GM19099 (cell line): ENCODE results near the gene ARFGAP2.

Experiments used
- POLR2A ChIP-seq: IDR thresholded peaks from 3 replicates; pipeline ENCODE4 v1.6.1; 2011; ENCODE audit warnings: low read depth; ENCODE audit not compliant: insufficient read length; ENCODE audit errors: extremely low read depth

ARFGAP2 gene

DNA sequence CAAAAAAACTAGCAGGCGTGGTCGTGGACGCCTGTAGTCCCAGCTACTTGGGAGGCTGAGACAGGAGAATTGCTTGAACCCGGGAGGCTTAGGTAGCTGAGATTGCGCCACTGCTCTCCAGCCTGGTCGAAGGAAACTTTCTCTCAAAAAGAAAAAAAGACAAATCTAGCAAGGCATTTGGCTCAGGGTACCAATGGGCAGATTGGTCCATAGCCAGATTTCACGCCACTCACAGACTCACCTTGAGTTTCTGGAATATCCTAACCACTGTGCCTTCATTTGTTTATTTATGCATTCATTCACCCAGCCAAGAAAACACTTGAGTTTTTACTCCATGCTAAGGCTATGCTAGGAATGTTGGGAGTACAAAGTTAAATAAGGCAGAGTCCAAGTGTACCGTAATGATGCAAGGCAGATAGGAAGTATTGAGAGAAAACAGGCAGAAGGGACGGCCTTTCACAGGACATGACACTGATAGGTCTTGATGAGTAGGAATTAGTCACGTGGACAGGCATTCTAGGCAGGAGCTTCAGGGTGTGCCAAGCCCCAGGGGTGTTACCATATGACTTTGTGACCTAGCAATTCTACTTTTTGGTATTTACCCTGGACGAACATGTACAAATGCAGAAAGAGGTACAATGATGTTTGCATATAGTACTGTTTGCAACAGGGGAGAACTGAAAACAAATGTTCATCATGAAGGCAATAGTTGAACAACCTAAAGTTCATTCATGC is 12.6 kb upstream of the ARFGAP2 start:
- no peak for TF ChIP-seq POLR2A

DNA sequence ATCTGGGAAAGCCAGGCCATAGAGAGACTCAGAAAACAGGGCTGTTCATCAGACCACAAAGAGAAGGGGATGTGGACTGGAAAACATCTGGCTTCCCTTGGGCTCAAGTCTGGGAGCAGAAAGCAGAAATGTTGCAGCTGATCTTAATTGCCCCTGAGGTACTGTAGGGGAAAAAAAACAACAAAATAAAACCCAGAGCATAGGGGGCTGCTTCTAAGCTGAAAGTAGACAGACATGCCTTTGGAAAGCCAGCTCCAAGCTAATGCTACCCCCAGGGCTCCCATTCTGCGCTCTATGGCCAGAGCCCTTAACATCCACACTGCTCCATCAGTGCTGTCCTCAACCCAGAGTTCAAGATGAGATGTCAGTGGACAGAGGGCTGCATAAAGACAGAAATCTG is 11.6 kb upstream of the ARFGAP2 start:
- TF ChIP-seq POLR2A = no peak

DNA sequence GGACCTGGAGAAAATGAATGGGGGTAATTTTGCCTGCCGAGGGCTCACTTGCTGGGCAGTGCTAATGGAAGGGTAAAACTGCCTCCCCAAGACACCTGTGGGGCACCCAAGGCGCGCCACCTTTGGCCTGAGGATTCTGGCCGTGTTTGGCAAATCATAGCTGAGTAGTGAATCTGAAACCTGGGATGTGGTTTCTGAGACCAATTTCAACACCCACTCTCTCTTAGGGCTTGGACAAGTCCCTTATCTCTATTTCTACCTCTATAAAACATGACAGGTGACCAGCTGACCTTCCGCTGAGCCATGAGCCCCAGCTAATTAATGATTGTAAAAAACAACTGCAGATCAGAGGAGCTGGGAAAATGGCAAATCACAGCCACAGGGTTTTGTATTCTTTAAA is 11.0 kb upstream of the ARFGAP2 start:
- no peak for TF ChIP-seq POLR2A

DNA sequence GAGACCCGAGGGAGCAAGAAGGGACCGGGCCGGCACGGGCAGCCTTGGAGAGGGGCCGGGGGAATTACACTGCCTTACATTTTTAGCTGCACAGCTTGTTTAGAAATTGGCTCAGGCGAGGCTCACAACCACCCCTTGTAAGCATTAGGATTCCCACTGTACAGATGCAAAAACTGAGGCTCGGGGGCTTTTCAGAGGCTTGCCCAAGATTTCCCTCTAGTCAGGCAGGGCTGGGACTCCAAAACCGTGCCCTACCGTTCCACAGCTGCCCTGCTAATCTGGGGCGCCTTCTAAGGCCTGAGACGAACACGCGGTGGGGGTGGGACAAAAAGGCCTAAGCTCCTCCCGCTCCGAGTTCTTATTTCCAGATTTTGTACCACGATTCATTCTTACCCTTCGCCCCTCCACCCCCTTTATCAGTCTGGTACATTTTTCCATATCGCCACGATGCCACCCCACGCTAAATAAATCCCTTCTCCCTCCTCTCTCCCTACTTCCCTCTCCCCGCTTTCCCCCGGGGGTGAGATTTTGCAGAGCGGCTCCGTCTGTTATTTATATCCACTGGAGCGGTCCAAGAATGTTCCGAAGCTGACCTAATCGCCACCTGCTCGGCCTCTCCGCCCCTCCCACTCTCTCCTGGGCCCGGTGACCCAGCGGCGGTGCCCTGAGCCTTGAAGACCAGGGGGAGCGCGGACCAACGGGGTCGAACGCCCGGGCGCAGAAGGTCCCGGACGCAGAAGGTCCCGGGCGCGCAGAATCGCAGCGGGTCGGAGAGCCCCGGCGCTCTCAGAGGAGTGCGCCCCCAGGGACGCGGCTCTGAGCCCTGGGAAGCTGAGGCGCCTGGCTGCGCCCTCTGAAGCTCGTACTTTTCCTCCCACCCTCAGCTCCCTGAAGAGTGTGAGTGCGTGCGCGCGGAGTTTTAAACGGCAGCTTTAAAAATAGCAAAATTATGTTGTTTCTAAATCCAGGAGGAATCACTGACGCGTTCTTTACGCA is 10.3 kb upstream of the ARFGAP2 start:
- TF ChIP-seq POLR2A = no peak

DNA sequence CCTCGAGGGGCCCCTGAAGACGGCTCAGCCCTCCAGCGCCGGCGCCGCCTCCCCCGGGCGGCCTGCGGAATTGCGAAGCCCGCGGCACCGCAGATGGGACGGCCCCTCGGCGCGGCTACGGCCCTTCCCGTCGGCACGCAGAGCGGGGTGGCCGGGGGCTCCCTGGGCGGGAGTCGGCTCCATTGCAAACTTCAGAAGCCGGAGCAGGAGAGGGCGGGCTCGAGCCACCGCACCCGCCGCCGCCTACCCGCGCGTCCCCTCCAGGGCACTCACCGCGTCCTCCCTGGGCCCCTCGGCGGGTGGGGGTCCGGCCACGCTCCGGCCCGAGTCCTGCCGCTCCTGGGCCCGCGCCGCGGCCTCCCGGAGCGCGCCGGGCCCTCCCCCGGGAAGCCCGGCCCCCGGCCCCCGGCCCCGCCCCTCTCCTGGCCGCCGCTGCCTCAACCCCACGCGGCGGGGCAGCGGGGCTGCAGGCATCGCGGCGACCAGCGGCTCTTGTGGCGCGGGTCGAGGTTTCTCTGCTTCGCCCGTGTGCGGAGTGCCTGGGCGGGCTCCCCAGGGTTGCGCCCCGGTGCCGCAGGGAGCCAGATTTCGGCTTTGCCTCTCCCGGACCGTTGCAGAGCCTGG is 9.5 kb upstream of the ARFGAP2 start, which contains the start of gene PACSIN3:
Gene PACSIN3 (minus strand): TSS at position 359 of the 624 bp plus-strand sequence. CDS start 3,707 bp downstream, outside the sequence.
- TF ChIP-seq POLR2A = no peak

DNA sequence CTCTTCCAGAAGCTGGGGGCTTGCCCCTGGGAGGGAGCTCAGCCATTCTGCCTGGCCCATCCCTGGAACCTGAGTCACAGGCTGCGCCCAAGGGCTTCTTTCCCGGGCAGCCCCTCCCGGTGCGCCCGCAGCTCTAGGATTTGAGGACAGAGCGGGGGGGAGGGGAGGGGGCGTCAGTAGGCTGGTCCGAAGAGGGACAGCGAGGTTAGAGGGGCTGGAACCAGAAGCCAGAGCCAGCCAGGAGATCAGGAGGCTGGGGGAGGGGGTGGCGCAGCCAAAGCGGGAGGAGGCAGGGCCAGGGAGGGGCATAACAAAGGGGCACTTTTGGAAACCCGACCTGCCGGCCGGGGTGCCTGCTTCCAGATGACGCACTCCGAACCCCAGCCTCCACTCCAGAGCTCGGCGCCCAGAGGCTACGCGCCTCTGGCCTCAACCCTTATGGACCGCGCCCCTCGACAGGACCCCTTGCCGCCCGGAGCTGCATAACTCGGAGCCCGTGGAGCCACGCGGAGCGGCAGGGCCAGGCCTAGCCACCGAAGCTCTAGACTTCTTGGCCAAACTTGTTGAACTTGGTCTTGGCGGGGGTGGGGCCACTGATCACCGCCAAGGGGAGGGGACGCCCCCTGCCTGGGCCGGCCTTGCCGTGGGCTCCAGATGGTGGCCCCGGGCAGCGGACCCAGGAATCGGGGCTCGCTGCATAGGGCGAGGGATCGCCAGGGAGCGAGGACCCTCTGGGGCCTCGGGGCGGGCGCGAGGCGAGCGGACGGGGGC is 8.8 kb upstream of the ARFGAP2 start:
- TF ChIP-seq POLR2A = no peak

DNA sequence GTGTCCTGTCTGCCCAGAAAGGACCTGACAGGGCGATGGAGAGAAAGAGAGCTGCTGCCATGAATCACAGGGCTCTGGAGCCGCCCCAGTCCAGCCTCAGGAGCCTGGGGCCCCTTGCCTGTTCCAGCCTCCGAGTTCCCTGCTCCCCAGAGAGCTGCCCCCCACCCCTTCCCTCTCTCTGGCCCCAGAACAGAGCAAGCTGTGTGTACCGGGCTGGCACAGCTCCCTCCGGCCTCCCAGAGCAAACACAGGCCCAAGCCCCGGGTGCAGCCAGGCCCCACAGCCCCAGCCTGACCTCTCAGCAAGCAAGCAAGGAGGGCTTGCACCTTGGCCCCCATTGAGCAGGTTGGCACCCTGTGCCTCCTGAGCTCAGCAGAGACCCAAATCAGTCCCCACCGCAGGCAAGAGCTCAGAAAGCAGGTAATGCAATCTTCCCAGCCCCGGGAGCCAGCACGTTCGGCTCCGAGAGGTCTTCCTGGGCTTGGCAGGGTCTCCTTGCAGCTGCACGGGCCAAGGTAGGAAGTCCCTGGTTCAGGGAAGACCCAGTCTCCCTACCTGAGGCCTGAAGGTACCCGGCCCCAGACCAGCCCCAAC is 8.1 kb upstream of the ARFGAP2 start:
- no peak for TF ChIP-seq POLR2A

DNA sequence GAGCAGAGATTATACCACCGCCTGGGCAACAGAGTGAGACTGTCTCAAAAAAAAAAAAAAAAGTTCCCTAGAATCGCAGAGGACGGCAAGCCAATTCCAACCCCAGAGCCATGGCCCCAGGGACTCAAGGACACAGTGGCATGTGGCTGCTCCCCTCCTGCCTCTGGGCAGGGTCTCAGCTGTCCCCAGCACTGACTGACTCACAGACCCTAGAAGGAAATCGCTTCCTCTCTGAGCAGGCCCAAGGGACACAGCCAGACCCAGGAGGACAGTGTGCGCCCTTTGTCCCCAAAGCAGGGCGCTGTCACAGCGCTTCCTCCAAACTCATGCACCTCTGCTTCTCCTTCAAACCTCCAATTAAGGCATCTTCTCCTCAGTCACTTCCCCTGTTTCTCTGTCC is 7.3 kb upstream of the ARFGAP2 start:
- no peak for TF ChIP-seq POLR2A

DNA sequence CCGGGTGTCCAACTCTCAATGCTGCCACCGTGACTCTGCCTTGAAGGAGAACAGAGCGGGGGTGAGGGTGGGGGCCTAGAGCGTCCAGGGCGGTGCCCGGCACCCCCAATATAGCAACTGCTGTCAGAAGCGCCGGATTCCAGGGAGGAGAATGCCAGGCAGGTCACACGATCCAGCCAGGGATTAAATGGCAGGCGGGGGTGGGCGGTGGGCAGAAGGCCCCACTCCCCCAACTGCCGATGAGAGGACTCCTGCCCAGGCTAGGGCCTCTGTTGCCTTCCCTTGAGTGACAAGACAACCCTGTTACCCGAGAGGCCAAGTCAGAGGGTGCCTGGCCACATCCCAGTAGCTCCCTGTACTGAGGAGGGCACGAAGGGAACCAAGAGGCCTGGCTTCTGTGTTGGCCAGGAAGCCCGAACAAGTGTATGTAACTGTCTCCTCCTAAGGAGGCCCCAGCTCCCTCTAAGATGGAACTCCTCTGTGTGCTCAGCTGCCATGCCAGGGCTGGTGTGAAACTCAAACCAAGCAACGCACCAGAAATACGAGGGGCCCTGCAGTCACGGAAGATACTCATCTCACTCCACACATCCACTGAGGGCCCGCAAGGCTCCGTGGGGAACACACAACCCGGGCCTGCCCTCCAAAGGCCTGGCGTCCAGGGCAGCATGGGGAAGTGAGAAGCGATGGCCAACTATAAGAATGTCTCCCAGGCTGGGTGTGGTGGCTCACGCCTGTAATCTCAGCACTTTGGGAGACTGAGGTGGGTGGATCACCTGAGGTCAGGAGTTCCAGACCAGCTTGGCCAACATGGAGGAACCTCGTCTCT is 6.6 kb upstream of the ARFGAP2 start:
- TF ChIP-seq POLR2A = no peak

DNA sequence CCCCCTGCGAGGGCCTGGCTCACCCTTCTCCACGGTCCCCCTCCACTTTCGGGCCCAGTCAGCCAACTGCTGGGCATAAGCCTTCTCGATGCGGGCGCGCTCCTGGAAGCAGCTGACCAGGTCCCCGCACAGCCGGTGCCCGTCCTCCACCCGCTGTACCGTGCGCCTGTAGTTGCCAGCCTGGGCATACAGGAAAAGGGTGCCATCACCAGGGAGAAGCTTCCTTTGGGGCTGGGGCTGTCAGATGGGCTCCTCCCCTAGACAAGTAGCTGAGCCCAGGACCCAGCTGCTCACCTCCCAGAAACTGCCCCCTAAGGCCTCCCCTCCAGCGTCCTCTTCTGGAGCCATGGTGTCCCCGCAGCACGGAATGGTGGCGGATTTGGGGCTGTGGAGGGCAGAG is 5.7 kb upstream of the ARFGAP2 start:
- no peak for TF ChIP-seq POLR2A

DNA sequence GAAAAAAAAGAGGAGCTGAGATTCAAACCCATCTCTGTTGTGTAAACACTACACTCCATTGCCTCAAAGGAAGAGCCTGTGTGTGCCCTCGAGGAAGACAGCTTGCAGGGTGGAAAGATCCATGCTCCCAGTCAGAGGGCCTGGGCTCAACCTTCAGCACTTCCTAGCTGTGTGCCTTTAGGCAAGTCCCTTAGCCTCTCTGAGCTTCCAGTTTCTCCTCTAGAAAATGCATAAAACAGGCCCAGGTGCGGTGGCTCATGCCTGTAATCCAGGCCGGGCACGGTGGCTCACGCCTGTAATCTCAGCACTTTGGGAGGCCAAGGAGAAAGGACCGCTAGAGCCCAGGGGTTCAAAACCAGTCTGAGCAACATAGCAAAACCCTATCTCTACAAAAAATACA is 4.6 kb upstream of the ARFGAP2 start:
- no peak for TF ChIP-seq POLR2A

DNA sequence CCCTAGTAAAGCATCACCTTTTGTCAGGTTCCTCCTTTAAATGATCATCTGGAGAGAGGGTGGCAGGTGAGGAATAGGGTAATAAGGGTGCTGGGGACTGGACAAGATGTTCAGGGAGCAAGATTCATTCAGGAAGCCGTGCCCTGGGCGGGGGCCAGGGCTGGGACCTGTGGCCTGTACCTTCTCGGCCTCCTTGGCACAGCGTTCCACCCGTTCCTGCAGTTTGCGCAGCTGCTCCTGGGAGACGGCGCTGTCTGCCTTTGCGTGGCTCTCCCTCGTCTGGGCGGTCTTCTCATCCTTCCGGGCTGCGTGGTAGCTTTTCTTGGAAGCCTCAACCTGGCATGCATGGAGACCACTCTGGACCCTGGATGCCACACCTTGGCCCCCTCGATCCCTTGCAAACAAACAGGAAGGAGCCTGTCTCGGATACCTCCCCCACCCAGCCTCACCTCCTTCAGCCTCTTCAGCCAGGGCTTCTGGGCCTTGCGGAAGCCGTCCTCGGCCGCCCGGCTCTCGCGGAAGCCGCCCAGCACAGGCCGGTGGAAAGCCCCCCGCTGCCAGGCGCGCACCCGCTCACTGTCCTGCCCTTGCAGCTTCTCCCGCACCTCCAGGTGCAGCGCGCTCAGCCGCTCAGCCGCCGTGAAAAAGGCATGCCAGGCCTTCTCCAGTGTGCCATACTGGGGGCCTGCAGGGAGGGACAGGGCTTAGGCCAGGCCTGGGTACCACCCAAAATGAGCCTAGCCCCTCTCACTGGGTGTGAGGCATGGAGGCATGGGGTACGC is 3.5 kb upstream of the ARFGAP2 start:
- TF ChIP-seq POLR2A = no peak

DNA sequence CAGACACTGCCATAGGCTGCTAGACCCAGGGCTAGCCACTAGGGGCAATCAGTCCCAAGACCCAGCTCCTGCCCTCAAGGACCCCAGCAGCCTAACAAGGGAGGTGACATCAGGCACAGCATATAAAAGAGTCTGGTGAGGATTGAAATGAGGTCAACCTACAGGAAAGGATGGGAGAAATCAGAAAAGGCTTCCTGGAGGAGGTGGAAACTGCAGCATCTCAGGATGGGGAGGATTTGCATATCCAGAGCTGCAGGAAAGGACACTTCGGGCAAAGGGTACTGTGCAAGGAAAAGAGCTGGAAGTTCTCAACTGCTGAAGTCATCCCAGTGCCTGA is 2.9 kb upstream of the ARFGAP2 start:
- no peak for TF ChIP-seq POLR2A
